HCT116 (cell line): ENCODE measurements around the gene CRYGD. TPM values are rescaled to one million over a fixed set of nuclear protein-coding genes. Genes with fewer than 3 reads are reported as not detected.
"Not testable (repeated sequence)": the region's sequence is repeated elsewhere in the genome, so short reads cannot be mapped to it uniquely, and the experiment has no call there.

ENCODE experiments used
- ATAC-seq: fragments of 200-7000 bp; cut with Tn5 transposase; 2 replicates; pipeline ENCODE4 v1.9.1; 2020; ENCODE audit warnings: mild to moderate bottlenecking, moderate library complexity
- BruUV-seq: library from RNA; stranded (reverse); fragments of 400-500 nt; replicated peaks from 2 replicates; lab custom pipeline; 2021; lab: Mats Ljungman, UMichigan
- CTCF ChIA-PET: fragments of 300-600 bp; sonication (Branson Sonifier 250); formaldehyde crosslinking; loops from one replicate; lab custom pipeline; 2021; ENCODE audit warnings: antibody characterized with exemption; lab: Charles Lee
- POLR2A ChIA-PET: fragments of 300-600, 350-600 bp; sonication (Branson Sonifier 250); formaldehyde crosslinking; loops from one replicate; lab custom pipeline; 2021; ENCODE audit warnings: antibody characterized with exemption; lab: Charles Lee
- RAD21 ChIA-PET, 2 experiments: fragments of 300-600 bp; sonication (Branson Sonifier 250); formaldehyde crosslinking; loops; one replicate each; lab custom pipeline; 2023; ENCODE audit warnings: low total read pairs in 2 of 2; ENCODE audit not compliant: uncharacterized antibody in 2 of 2, unreplicated experiment in 2 of 2, low non-redundant PET in 1 of 2; lab: Charles Lee
- DNase-seq: peaks from one replicate; pipeline ENCODE4 v3.0.0-alpha.2; 2010; ENCODE audit warnings: low read depth, low spot score
- H2AFZ ChIP-seq: fragments of 200-600 bp; shearing (Covaris generic), sonication (generic); 2 replicates; pipeline ENCODE4 v1.6.1; 2017; ENCODE audit warnings: low read depth, mixed run types, mixed read lengths, antibody characterized with exemption, low read length; ENCODE audit not compliant: poor library complexity, severe bottlenecking
- H3K27ac ChIP-seq: 2 replicates; pipeline ENCODE4 v1.5.1; 2012; ENCODE audit warnings: low read depth, low read length
- H3K27me3 ChIP-seq: fragments of 200-600 bp; sonication (generic); 2 replicates; pipeline ENCODE4 v1.6.1; 2016; ENCODE audit warnings: mixed run types, low read length, mixed read lengths; ENCODE audit not compliant: insufficient read depth
- H3K36me3 ChIP-seq, 2 experiments: fragments of 200-500 bp in 1 of 2; fragments of 200-600 bp in 1 of 2; sonication (Bioruptor generic) in 1 of 2; sonication (generic) in 1 of 2; 2 replicates each; pipeline versions ENCODE4 v1.5.1 to v1.6.1; 2014 to 2016; ENCODE audit warnings: low read length in 2 of 2, inconsistent platforms in 1 of 2, mixed read lengths in 1 of 2, mixed run types in 1 of 2; ENCODE audit not compliant: insufficient read depth in 2 of 2, control insufficient read depth in 1 of 2
- H3K4me1 ChIP-seq, 2 experiments: fragments of 200-600 bp in 1 of 2; sonication (generic) in 1 of 2; 2 replicates each; pipeline versions ENCODE4 v1.5.1 to v1.6.1; 2012 to 2017; ENCODE audit warnings: low read length in 2 of 2, inconsistent platforms in 1 of 2, mild to moderate bottlenecking in 1 of 2, mixed read lengths in 1 of 2, mixed run types in 1 of 2, moderate library complexity in 1 of 2; ENCODE audit not compliant: insufficient read depth in 2 of 2, control insufficient read depth in 1 of 2
- H3K4me2 ChIP-seq: fragments of 200-600 bp; sonication (generic); 2 replicates; pipeline ENCODE4 v1.6.1; 2017; ENCODE audit warnings: mixed run types, low read length, mixed read lengths
- H3K4me3 ChIP-seq, 2 experiments: fragments of 200-600 bp in 1 of 2; sonication (generic) in 1 of 2; replicated peaks in 1 of 2; 2 replicates each; pipeline ENCODE4 v1.5.1; 2011 to 2016; ENCODE audit warnings: low read length in 2 of 2, control low read depth in 1 of 2, low read depth in 1 of 2, mild to moderate bottlenecking in 1 of 2, mixed read lengths in 1 of 2, mixed run types in 1 of 2
- H3K79me2 ChIP-seq: fragments of 200-600 bp; sonication (generic); 2 replicates; pipeline ENCODE4 v1.6.1; 2017; ENCODE audit warnings: mild to moderate bottlenecking, mixed run types, low read length, moderate library complexity, mixed read lengths; ENCODE audit not compliant: insufficient read depth
- H3K9ac ChIP-seq: fragments of 200-600 bp; sonication (generic); 2 replicates; pipeline ENCODE4 v1.6.1; 2016; ENCODE audit warnings: low read length, mixed read lengths
- H3K9me2 ChIP-seq: fragments of 200-600 bp; sonication (generic), shearing (Covaris generic); 2 replicates; pipeline ENCODE4 v1.6.1; 2017; ENCODE audit warnings: mixed run types, mild to moderate bottlenecking, moderate library complexity; ENCODE audit not compliant: insufficient read depth
- H3K9me3 ChIP-seq, 2 experiments: fragments of 200-500 bp in 1 of 2; fragments of 200-600 bp in 1 of 2; sonication (Bioruptor generic) in 1 of 2; sonication (generic) in 1 of 2; 2 replicates each; pipeline ENCODE4 v1.6.1; 2014 to 2017; ENCODE audit warnings: low read length in 2 of 2, mixed read lengths in 2 of 2, inconsistent platforms in 1 of 2, low read depth in 1 of 2, mild to moderate bottlenecking in 1 of 2, mixed run types in 1 of 2, moderate library complexity in 1 of 2; ENCODE audit not compliant: control insufficient read depth in 1 of 2, insufficient read depth in 1 of 2
- H4K20me1 ChIP-seq: fragments of 200-600 bp; sonication (generic), shearing (Covaris generic); 2 replicates; pipeline ENCODE4 v1.6.1; 2017; ENCODE audit warnings: mixed run types, mild to moderate bottlenecking, moderate library complexity; ENCODE audit not compliant: insufficient read depth
- CBX3 ChIP-seq: IDR thresholded peaks from 2 replicates; pipeline ENCODE4 v1.6.1; 2012; ENCODE audit warnings: low read depth
- CEBPB ChIP-seq: IDR thresholded peaks from 2 replicates; pipeline ENCODE4 v1.6.1; 2012; ENCODE audit warnings: low read depth
- CTCF ChIP-seq, 3 experiments: fragments of 200-600 bp in 1 of 3; sonication (generic) in 1 of 3; IDR thresholded peaks in 2 of 3; conservative IDR thresholded peaks in 1 of 3; 2 replicates each; pipeline ENCODE4 v1.5.1; 2012 to 2017; ENCODE audit warnings: low read depth in 2 of 3, low read length in 2 of 3, antibody characterized with exemption in 1 of 3, borderline replicate concordance in 1 of 3, control low read depth in 1 of 3, mild to moderate bottlenecking in 1 of 3, mixed read lengths in 1 of 3, mixed run types in 1 of 3, moderate library complexity in 1 of 3; ENCODE audit not compliant: insufficient read depth in 1 of 3
- ELF1 ChIP-seq: IDR thresholded peaks from 2 replicates; pipeline ENCODE4 v1.6.1; 2012; ENCODE audit warnings: low read depth, borderline replicate concordance
- EZH2phosphoT487 ChIP-seq: fragments of 200-600 bp; IDR thresholded peaks from 2 replicates; pipeline ENCODE4 v1.6.1; 2018; ENCODE audit warnings: antibody characterized with exemption, borderline replicate concordance
- SP1 ChIP-seq: IDR thresholded peaks from 2 replicates; pipeline ENCODE4 v1.6.1; 2012; ENCODE audit warnings: low read depth
- SRF ChIP-seq: IDR thresholded peaks from 2 replicates; pipeline ENCODE4 v1.6.1; 2012; ENCODE audit warnings: low read depth
- TCF7L2 ChIP-seq: IDR thresholded peaks from 2 replicates; pipeline ENCODE4 v1.7.0; 2011; ENCODE audit warnings: borderline replicate concordance, inconsistent platforms; ENCODE audit not compliant: insufficient read depth, insufficient read length; ENCODE audit errors: extremely low read depth
- ZFX ChIP-seq: fragments of 450-650 bp; IDR thresholded peaks from 2 replicates; pipeline ENCODE4 v1.6.1; 2017
- intact Hi-C: fragments of 100-400 bp; cut with micrococcal nuclease; formaldehyde crosslinking; loops from 2 replicates; pipeline ENCODE4 v1.10.0; 2022
- total RNA-seq: library from RNA; stranded (reverse); gene quantifications from one replicate; pipeline ENCODE4 v1.2.1, GENCODE V29; 2021; ENCODE audit not compliant: unreplicated experiment

CRYGD gene
- total RNA-seq, 1 experiment from 2014 or later, result not detected

GRCh38 chr2:208139447-208139846, 15.1 kb upstream of the CRYGD start (continued):
- TF ChIP-seq CTCF (IDR thresholded peaks at IDR 0.05 in 2 of 3, conservative IDR thresholded peaks at IDR 0.05 in 1 of 3; ENCODE audit: borderline replicate concordance in 1 of 3, insufficient read depth in 1 of 3, low read depth in 2 of 3, low read length in 2 of 3) (no peak), ELF1 (no peak), CEBPB (no peak), CBX3 (no peak), SP1 (no peak), ZFX (no peak), SRF (no peak), TCF7L2 (no peak), EZH2phosphoT487 (no peak)

- RAD21 ChIA-PET, H3K4me3 ChIP-seq, H3K9me3 ChIP-seq, H3K36me3 ChIP-seq, H3K4me1 ChIP-seq, POLR2A ChIA-PET, ATAC-seq, CTCF ChIA-PET, H3K27me3 ChIP-seq, H3K79me2 ChIP-seq, H3K4me2 ChIP-seq, H4K20me1 ChIP-seq, H3K9me2 ChIP-seq, intact Hi-C loops, H3K27ac ChIP-seq, BruUV-seq, H3K9ac ChIP-seq, H2AFZ ChIP-seq, DNase-seq: not testable (repeated sequence)
Measured at GRCh38 chr2:208138334-208138733, 14.0 kb upstream of the CRYGD start.
